Measurements from ENCODE around the gene TRAPPC5.

TRAPPC5 gene

GRCh38 chr19:7674010-7675005 is 6.3 kb upstream of the TRAPPC5 start:
- ATAC-seq = peak; percentile 79
- TF ChIP-seq TCF4 (CRISPR knock-in tag; IDR thresholded peaks at IDR 0.05; ENCODE audit: borderline replicate concordance) (no peak), GLIS3 (CRISPR knock-in tag; IDR thresholded peaks at IDR 0.05) (no peak), BACH2 (CRISPR knock-in tag; IDR thresholded peaks at IDR 0.05; ENCODE audit: borderline replicate concordance) (no peak), CSDC2 (CRISPR knock-in tag; IDR thresholded peaks at IDR 0.05) (no peak), PATZ1 (CRISPR knock-in tag; IDR thresholded peaks at IDR 0.05; ENCODE audit: borderline replicate concordance) (no peak), ZNF8 (CRISPR knock-in tag; IDR thresholded peaks at IDR 0.05) (no peak), RARB (CRISPR knock-in tag; IDR thresholded peaks at IDR 0.05) (no peak), ZNF70 (CRISPR knock-in tag; IDR thresholded peaks at IDR 0.05) (no peak), CSRNP3 (CRISPR knock-in tag; IDR thresholded peaks at IDR 0.05) (no peak), ZC3H10 (CRISPR knock-in tag; IDR thresholded peaks at IDR 0.05) (no peak), OSR1 (CRISPR knock-in tag; IDR thresholded peaks at IDR 0.05) (no peak), SNAI2 (CRISPR knock-in tag; IDR thresholded peaks at IDR 0.05) (no peak)

GRCh38 chr19:7676376-7676775 is 4.3 kb upstream of the TRAPPC5 start:
- no peak for ATAC-seq
- TF ChIP-seq ISL1 (CRISPR knock-in tag; IDR thresholded peaks at IDR 0.05) (no peak), PATZ1 (CRISPR knock-in tag; IDR thresholded peaks at IDR 0.05; ENCODE audit: borderline replicate concordance) (no peak), OSR1 (CRISPR knock-in tag; IDR thresholded peaks at IDR 0.05) (no peak), CREB5 (CRISPR knock-in tag; IDR thresholded peaks at IDR 0.05; ENCODE audit: low read depth) (no peak), TCF4 (CRISPR knock-in tag; IDR thresholded peaks at IDR 0.05; ENCODE audit: borderline replicate concordance) (no peak), ZC3H10 (CRISPR knock-in tag; IDR thresholded peaks at IDR 0.05) (no peak), CSDC2 (CRISPR knock-in tag; IDR thresholded peaks at IDR 0.05) (no peak), ZFP30 (CRISPR knock-in tag; IDR thresholded peaks at IDR 0.05) (no peak), ZNF565 (CRISPR knock-in tag; conservative IDR thresholded peaks at IDR 0.05; ENCODE audit: low read depth) (no peak), ZFP3 (CRISPR knock-in tag; IDR thresholded peaks at IDR 0.05) (no peak)
- TF ChIP-seq, protein P1, sequence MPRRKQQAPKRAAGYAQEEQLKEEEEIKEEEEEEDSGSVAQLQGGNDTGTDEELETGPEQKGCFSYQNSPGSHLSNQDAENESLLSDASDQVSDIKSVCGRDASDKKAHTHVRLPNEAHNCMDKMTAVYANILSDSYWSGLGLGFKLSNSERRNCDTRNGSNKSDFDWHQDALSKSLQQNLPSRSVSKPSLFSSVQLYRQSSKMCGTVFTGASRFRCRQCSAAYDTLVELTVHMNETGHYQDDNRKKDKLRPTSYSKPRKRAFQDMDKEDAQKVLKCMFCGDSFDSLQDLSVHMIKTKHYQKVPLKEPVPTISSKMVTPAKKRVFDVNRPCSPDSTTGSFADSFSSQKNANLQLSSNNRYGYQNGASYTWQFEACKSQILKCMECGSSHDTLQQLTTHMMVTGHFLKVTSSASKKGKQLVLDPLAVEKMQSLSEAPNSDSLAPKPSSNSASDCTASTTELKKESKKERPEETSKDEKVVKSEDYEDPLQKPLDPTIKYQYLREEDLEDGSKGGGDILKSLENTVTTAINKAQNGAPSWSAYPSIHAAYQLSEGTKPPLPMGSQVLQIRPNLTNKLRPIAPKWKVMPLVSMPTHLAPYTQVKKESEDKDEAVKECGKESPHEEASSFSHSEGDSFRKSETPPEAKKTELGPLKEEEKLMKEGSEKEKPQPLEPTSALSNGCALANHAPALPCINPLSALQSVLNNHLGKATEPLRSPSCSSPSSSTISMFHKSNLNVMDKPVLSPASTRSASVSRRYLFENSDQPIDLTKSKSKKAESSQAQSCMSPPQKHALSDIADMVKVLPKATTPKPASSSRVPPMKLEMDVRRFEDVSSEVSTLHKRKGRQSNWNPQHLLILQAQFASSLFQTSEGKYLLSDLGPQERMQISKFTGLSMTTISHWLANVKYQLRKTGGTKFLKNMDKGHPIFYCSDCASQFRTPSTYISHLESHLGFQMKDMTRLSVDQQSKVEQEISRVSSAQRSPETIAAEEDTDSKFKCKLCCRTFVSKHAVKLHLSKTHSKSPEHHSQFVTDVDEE (CRISPR knock-in tag; IDR thresholded peaks at IDR 0.05) = no peak

- TF ChIP-seq ZC3H10 (CRISPR knock-in tag; IDR thresholded peaks at IDR 0.05) = no peak
- no peak for ATAC-seq
Observed at GRCh38 chr19:7676854-7677253, 3.8 kb upstream of the TRAPPC5 start, which contains the start of gene MCEMP1. TSS of gene MCEMP1 (plus strand) at chr19:7677090. CDS start at chr19:7677121, 31 bp downstream.
